Measurements from ENCODE around the gene PRKAR1B.
"Not testable (repeated sequence)": the region's sequence is repeated elsewhere in the genome, so short reads cannot be mapped to it uniquely, and the experiment has no call there.

The PRKAR1B gene

GRCh38 chr7:757741-758163, 30.7 kb upstream of the PRKAR1B start:
- DNase-seq (ENCODE audit: low read depth in 2 of 2, low spot score in 1 of 2): no peak

- DNase-seq (ENCODE audit: low read depth in 2 of 2, low spot score in 1 of 2): no peak
Observed at GRCh38 chr7:756928-757560, 30.0 kb upstream of the PRKAR1B start.

- no peak for DNase-seq (ENCODE audit: low read depth in 2 of 2, low spot score in 1 of 2)
Observed at GRCh38 chr7:756231-756927, 29.3 kb upstream of the PRKAR1B start.

GRCh38 chr7:755413-755805, 28.3 kb upstream of the PRKAR1B start:
- no peak for DNase-seq (ENCODE audit: low read depth in 2 of 2, low spot score in 1 of 2)

GRCh38 chr7:754531-755412, 27.7 kb upstream of the PRKAR1B start:
- DNase-seq (ENCODE audit: low read depth in 2 of 2, low spot score in 1 of 2): no peak

- no peak for DNase-seq (ENCODE audit: low read depth in 2 of 2, low spot score in 1 of 2)
Observed at GRCh38 chr7:753190-753589, 26.1 kb upstream of the PRKAR1B start.

GRCh38 chr7:752256-752655, 25.2 kb upstream of the PRKAR1B start:
- not testable (repeated sequence) for DNase-seq (ENCODE audit: low read depth in 2 of 2, low spot score in 1 of 2)

GRCh38 chr7:751826-752225, 24.7 kb upstream of the PRKAR1B start:
- no peak for DNase-seq (ENCODE audit: low read depth in 2 of 2, low spot score in 1 of 2)

- no peak for DNase-seq (ENCODE audit: low read depth in 2 of 2, low spot score in 1 of 2)
Observed at GRCh38 chr7:750111-750905, 23.2 kb upstream of the PRKAR1B start.

GRCh38 chr7:749140-749551, 22.1 kb upstream of the PRKAR1B start:
- DNase-seq (ENCODE audit: low read depth in 2 of 2, low spot score in 1 of 2): no peak

GRCh38 chr7:748446-748845, 21.4 kb upstream of the PRKAR1B start:
- no peak for DNase-seq (ENCODE audit: low read depth in 2 of 2, low spot score in 1 of 2)

GRCh38 chr7:747186-747585, 20.1 kb upstream of the PRKAR1B start:
- DNase-seq (ENCODE audit: low read depth in 2 of 2, low spot score in 1 of 2): no peak

GRCh38 chr7:746155-747061, 19.3 kb upstream of the PRKAR1B start:
- no peak for DNase-seq (ENCODE audit: low read depth in 2 of 2, low spot score in 1 of 2)

GRCh38 chr7:745431-746154, 18.5 kb upstream of the PRKAR1B start:
- no peak for DNase-seq (ENCODE audit: low read depth in 2 of 2, low spot score in 1 of 2)

GRCh38 chr7:744854-745430, 17.9 kb upstream of the PRKAR1B start:
- DNase-seq (ENCODE audit: low read depth in 2 of 2, low spot score in 1 of 2): no peak

GRCh38 chr7:744128-744520, 17.0 kb upstream of the PRKAR1B start:
- not testable (repeated sequence) for DNase-seq (ENCODE audit: low read depth in 2 of 2, low spot score in 1 of 2)

- DNase-seq (ENCODE audit: low read depth in 2 of 2, low spot score in 1 of 2): not testable (repeated sequence)
Observed at GRCh38 chr7:743341-744127, 16.5 kb upstream of the PRKAR1B start.

GRCh38 chr7:742791-743190, 15.7 kb upstream of the PRKAR1B start:
- DNase-seq (ENCODE audit: low read depth in 2 of 2, low spot score in 1 of 2): no peak
